MCF 10A (cell line): ENCODE measurements around the gene CCDC184. TPM values are rescaled to one million over a fixed set of nuclear protein-coding genes. Genes with fewer than 3 reads are reported as not detected.
"Not testable (repeated sequence)": the region's sequence is repeated elsewhere in the genome, so short reads cannot be mapped to it uniquely, and the experiment has no call there.

Experiments
- BruUV-seq: library from RNA; stranded (reverse); fragments of 400-500 nt; replicated peaks from 2 replicates; lab custom pipeline; 2021; lab: Mats Ljungman, UMichigan
- CTCF ChIA-PET: fragments of 300-600 bp; sonication (Branson Sonifier 250); formaldehyde crosslinking; extraction: SDS; loops from one replicate; lab custom pipeline; 2021; ENCODE audit warnings: antibody characterized with exemption, inconsistent platforms; lab: Yijun Ruan, JAX
- POLR2A ChIA-PET: fragments of 300-600, 350-650 bp; sonication (Branson Sonifier 250); formaldehyde crosslinking; extraction: SDS; loops from one replicate; lab custom pipeline; 2020; ENCODE audit warnings: antibody characterized with exemption, inconsistent platforms; lab: Yijun Ruan, JAX
- DNase-seq: peaks from one replicate; pipeline ENCODE4 v3.0.0-alpha.2; 2018; ENCODE audit not compliant: unreplicated experiment
- H3K27ac Mint-ChIP-seq: one replicate; pipeline ENCODE4 v1.8.0; 2022; ENCODE audit warnings: mild to moderate bottlenecking, low read depth, mixed read lengths; ENCODE audit not compliant: unreplicated experiment
- H3K27me3 Mint-ChIP-seq: one replicate; pipeline ENCODE4 v1.8.0; 2022; ENCODE audit warnings: mixed read lengths; ENCODE audit not compliant: insufficient read depth, unreplicated experiment
- H3K36me3 Mint-ChIP-seq: one replicate; pipeline ENCODE4 v1.8.0; 2022; ENCODE audit warnings: mild to moderate bottlenecking, moderate library complexity, mixed read lengths; ENCODE audit not compliant: insufficient read depth, unreplicated experiment
- H3K4me1 Mint-ChIP-seq: one replicate; pipeline ENCODE4 v1.8.0; 2022; ENCODE audit warnings: mixed read lengths; ENCODE audit not compliant: insufficient read depth, unreplicated experiment
- H3K4me3 Mint-ChIP-seq: one replicate; pipeline ENCODE4 v1.8.0; 2022; ENCODE audit warnings: mild to moderate bottlenecking, moderate library complexity, mixed read lengths; ENCODE audit not compliant: unreplicated experiment
- H3K9me3 Mint-ChIP-seq: one replicate; pipeline ENCODE4 v1.8.0; 2022; ENCODE audit warnings: mixed read lengths; ENCODE audit not compliant: unreplicated experiment
- intact Hi-C: fragments of 100-400 bp; cut with micrococcal nuclease; formaldehyde crosslinking; loops from 2 replicates; pipeline ENCODE4 v1.14.1; 2022
- total RNA-seq: library from RNA; stranded (reverse); gene quantifications from 2 replicates; pipeline ENCODE4 v1.2.3, GENCODE V29; 2022
- TF ChIP-seq, protein P1 (sequence below): fragments of 200-600 bp; IDR thresholded peaks from one replicate; pipeline ENCODE4 v1.8.0; 2022; ENCODE audit warnings: antibody characterized with exemption, mild to moderate bottlenecking; ENCODE audit not compliant: unreplicated experiment

The CCDC184 gene
- total RNA-seq, 1 experiment from 2014 or later = not detected

DNA sequence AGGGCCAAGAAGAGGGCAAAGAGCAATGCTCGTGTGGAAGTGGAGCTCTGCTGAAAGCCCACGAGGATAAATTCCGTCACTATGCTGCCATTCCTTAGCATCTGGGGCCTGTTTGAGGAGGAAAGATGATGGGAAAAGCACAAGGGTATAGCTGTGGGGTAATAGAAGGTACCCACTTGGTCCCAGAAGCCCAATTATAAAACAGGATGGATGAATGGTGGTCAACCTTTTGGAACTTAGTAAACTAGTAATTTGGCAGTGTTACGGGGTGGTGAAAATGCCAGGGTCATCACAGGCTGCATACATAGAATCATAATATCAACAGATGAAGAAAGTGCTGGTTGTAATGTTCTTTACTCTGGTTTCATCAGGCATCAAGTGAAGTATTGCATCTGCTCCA, 19.7 kb downstream of the CCDC184 start, which contains the start of gene OR10AD1:
Gene OR10AD1 (minus strand): TSS at position 101 of the 400 bp plus-strand sequence. CDS start 0 bp downstream, at position 101.
- Mint-ChIP-seq H3K36me3 (no peaks in the 10 kb centered on the region), H3K27ac (no peak within 1 kb of the TSS), H3K4me1 (no peaks in the 10 kb centered on the region), H3K9me3 (peaks cover 6% of the 10 kb centered on the region), H3K27me3 (peaks cover 49% of the 10 kb centered on the region), H3K4me3 (no peak within 1 kb of the TSS)
- CTCF ChIA-PET = interaction anchor here (0.9 to 1.2 kb wide), 2 partner anchors 14 to 415 kb away, joined by 3 to 5 read pairs; no protein-coding TSS in a partner anchor
- intact Hi-C loops = no loop called here
- no TSS peak for BruUV-seq
- no peak for DNase-seq
- POLR2A ChIA-PET = no interaction called here
- TF ChIP-seq, protein P1, sequence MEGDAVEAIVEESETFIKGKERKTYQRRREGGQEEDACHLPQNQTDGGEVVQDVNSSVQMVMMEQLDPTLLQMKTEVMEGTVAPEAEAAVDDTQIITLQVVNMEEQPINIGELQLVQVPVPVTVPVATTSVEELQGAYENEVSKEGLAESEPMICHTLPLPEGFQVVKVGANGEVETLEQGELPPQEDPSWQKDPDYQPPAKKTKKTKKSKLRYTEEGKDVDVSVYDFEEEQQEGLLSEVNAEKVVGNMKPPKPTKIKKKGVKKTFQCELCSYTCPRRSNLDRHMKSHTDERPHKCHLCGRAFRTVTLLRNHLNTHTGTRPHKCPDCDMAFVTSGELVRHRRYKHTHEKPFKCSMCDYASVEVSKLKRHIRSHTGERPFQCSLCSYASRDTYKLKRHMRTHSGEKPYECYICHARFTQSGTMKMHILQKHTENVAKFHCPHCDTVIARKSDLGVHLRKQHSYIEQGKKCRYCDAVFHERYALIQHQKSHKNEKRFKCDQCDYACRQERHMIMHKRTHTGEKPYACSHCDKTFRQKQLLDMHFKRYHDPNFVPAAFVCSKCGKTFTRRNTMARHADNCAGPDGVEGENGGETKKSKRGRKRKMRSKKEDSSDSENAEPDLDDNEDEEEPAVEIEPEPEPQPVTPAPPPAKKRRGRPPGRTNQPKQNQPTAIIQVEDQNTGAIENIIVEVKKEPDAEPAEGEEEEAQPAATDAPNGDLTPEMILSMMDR = no peak

DNA sequence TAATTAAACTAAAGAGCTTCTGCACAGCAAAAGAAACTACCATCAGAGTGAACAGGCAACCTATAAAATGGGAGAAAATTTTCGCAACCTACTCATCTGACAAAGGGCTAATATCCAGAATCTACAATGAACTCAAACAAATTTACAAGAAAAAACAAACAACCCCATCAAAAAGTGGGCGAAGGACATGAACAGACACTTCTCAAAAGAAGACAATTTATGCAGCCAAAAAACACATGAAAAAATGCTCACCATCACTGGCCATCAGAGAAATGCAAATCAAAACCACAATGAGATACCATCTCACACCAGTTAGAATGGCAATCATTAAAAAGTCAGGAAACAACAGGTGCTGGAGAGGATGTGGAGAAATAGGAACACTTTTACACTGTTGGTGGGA, 26.1 kb downstream of the CCDC184 start:
- intact Hi-C loops, H3K9me3 Mint-ChIP-seq, H3K4me1 Mint-ChIP-seq, H3K4me3 Mint-ChIP-seq, DNase-seq, CTCF ChIA-PET, BruUV-seq, H3K27me3 Mint-ChIP-seq, H3K36me3 Mint-ChIP-seq, POLR2A ChIA-PET, H3K27ac Mint-ChIP-seq: not testable (repeated sequence)

DNA sequence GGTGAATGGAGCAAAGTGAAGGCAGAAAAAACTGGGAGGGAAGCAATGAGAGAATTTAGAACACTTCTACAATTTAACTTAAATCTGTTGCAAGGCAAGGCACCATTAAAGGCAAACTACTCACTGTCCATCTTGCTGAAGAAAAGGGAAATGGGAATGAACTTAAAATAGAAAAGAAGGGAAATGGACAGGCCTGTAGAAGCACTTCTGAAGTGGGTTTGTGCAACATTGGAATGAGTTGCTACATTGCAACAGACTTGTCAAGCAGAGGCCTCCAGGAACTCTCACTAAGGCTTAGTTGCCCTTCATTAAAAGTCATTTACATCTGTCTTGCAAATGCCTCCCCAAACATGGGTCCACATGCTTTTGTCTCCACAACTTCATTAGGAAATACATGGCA, 33.3 kb downstream of the CCDC184 start:
- H3K27ac Mint-ChIP-seq = no peak overlapping the region
- TF ChIP-seq, protein P1 = no peak
- ChIA-PET CTCF (no interaction called here), POLR2A (no interaction called here)
- DNase-seq = no peak
- no peak overlapping the region for H3K4me3 Mint-ChIP-seq
- peaks cover 4% of the 10 kb centered on the region for H3K27me3 Mint-ChIP-seq
- no peaks in the 10 kb centered on the region for H3K4me1 Mint-ChIP-seq
- no peaks in the 10 kb centered on the region for H3K36me3 Mint-ChIP-seq
- no TSS peak for BruUV-seq
- intact Hi-C loops = no loop called here
- H3K9me3 Mint-ChIP-seq = no peaks in the 10 kb centered on the region

GRCh38 chr12:48219631-48220030, 36.2 kb downstream of the CCDC184 start:
- H3K27ac Mint-ChIP-seq = no peak overlapping the region
- H3K4me1 Mint-ChIP-seq = no peaks in the 10 kb centered on the region
- intact Hi-C loops = no loop called here
- BruUV-seq = no TSS peak
- TF ChIP-seq, protein P1 = no peak
- POLR2A ChIA-PET = no interaction called here
- H3K4me3 Mint-ChIP-seq = no peak overlapping the region
- no peaks in the 10 kb centered on the region for H3K9me3 Mint-ChIP-seq
- H3K36me3 Mint-ChIP-seq = peaks cover 3% of the 10 kb centered on the region
- CTCF ChIA-PET = no interaction called here
- peaks cover 32% of the 10 kb centered on the region for H3K27me3 Mint-ChIP-seq
- DNase-seq = no peak

DNA sequence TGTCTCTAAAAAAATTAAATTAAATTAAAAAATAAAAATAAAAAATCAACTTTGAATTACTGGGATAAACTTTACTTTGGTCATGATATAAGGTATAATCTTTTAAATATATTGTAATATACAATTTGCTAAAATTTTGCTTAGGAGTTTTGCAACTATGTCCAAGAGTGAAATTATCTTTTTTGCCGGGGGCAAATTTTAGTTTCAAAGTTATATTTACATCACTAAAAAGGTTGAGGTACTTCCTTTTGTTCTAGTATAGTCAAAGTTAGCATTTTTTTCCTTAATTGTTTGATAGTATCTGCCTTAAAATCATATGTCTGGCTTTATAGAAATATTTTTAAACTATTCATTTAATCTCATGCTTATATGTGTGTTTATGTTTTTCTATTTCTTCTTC, 37.3 kb downstream of the CCDC184 start:
- Mint-ChIP-seq H3K4me1 (no peaks in the 10 kb centered on the region), H3K27ac (no peak overlapping the region), H3K4me3 (no peak overlapping the region), H3K9me3 (no peaks in the 10 kb centered on the region), H3K36me3 (peaks cover 5% of the 10 kb centered on the region), H3K27me3 (peaks cover 39% of the 10 kb centered on the region)
- intact Hi-C loops = no loop called here
- CTCF ChIA-PET = no interaction called here
- BruUV-seq = no TSS peak
- TF ChIP-seq, protein P1 = no peak
- POLR2A ChIA-PET = no interaction called here
- no peak for DNase-seq
